Astrocyte (in vitro differentiated cells and primary cell): ENCODE results near the gene FHIP1B. TPM values are rescaled to one million over a fixed set of nuclear protein-coding genes. Genes with fewer than 3 reads are reported as not detected.
A peak's percentile ranks its signal among the peaks of the same experiment; 100 is the strongest.

Source experiments
- DNase-seq: peaks from one replicate; pipeline ENCODE4 v3.0.0-alpha.2; 2010; ENCODE audit warnings: low read depth
- FAIRE-seq: peaks from 2 replicates; lab custom pipeline; 2011; peaks lifted over from hg19 to GRCh38; lab: Jason Lieb, UNC
- H2AFZ ChIP-seq: 2 replicates; pipeline ENCODE4 v1.6.0; 2012; ENCODE audit warnings: low read depth, low read length, inconsistent platforms
- H3K27ac ChIP-seq: 2 replicates; pipeline ENCODE4 v1.5.1; 2011; ENCODE audit warnings: low read depth, low read length, inconsistent platforms
- H3K27me3 ChIP-seq: 2 replicates; pipeline ENCODE4 v1.6.0; 2011; ENCODE audit warnings: low read length, inconsistent platforms; ENCODE audit not compliant: insufficient read depth
- H3K36me3 ChIP-seq: 2 replicates; pipeline ENCODE4 v1.5.1; 2011; ENCODE audit warnings: low read length, inconsistent platforms; ENCODE audit not compliant: insufficient read depth
- H3K4me1 ChIP-seq: 2 replicates; pipeline ENCODE4 v1.5.1; 2011; ENCODE audit warnings: low read length, inconsistent platforms; ENCODE audit not compliant: insufficient read depth
- H3K4me2 ChIP-seq: 2 replicates; pipeline ENCODE4 v1.6.0; 2012; ENCODE audit warnings: low read length, inconsistent platforms
- H3K4me3 ChIP-seq: 2 replicates; pipeline ENCODE4 v1.5.1; 2011; ENCODE audit warnings: low read depth, mild to moderate bottlenecking, low read length, inconsistent platforms; ENCODE audit not compliant: insufficient read depth
- H3K79me2 ChIP-seq: 2 replicates; pipeline ENCODE4 v1.6.0; 2012; ENCODE audit warnings: mild to moderate bottlenecking, low read length, inconsistent platforms; ENCODE audit not compliant: insufficient read depth
- H3K9ac ChIP-seq: 2 replicates; pipeline ENCODE4 v1.6.0; 2012; ENCODE audit warnings: mild to moderate bottlenecking, low read length, inconsistent platforms
- H3K9me3 ChIP-seq: 2 replicates; pipeline ENCODE4 v1.5.1; 2012; ENCODE audit warnings: low read depth, mild to moderate bottlenecking, low read length, inconsistent platforms; ENCODE audit not compliant: insufficient read depth
- H4K20me1 ChIP-seq: 2 replicates; pipeline ENCODE4 v1.6.0; 2012; ENCODE audit warnings: low read length, inconsistent platforms; ENCODE audit not compliant: insufficient read depth
- H3K27ac Mint-ChIP-seq: one replicate; pipeline ENCODE4 v1.8.0; 2021; ENCODE audit warnings: mild to moderate bottlenecking, mixed read lengths; ENCODE audit not compliant: unreplicated experiment
- H3K27me3 Mint-ChIP-seq: one replicate; pipeline ENCODE4 v1.8.0; 2021; ENCODE audit warnings: low read depth, mixed read lengths; ENCODE audit not compliant: unreplicated experiment
- H3K36me3 Mint-ChIP-seq: one replicate; pipeline ENCODE4 v1.8.0; 2021; ENCODE audit warnings: low read depth, mixed read lengths; ENCODE audit not compliant: unreplicated experiment
- H3K4me1 Mint-ChIP-seq: one replicate; pipeline ENCODE4 v1.8.0; 2021; ENCODE audit warnings: low read depth, mixed read lengths; ENCODE audit not compliant: unreplicated experiment
- H3K4me3 Mint-ChIP-seq: one replicate; pipeline ENCODE4 v1.8.0; 2021; ENCODE audit warnings: mild to moderate bottlenecking, moderate library complexity, mixed read lengths; ENCODE audit not compliant: unreplicated experiment
- H3K9me3 Mint-ChIP-seq: one replicate; pipeline ENCODE4 v1.8.0; 2021; ENCODE audit warnings: mild to moderate bottlenecking, mixed read lengths; ENCODE audit not compliant: unreplicated experiment
- CTCF ChIP-seq: IDR thresholded peaks from 2 replicates; pipeline ENCODE4 v1.5.1; 2011; ENCODE audit warnings: low read depth, mild to moderate bottlenecking, inconsistent platforms, low read length, moderate library complexity; ENCODE audit not compliant: insufficient read depth
- EZH2 ChIP-seq: IDR thresholded peaks from 2 replicates; pipeline ENCODE4 v1.6.1; 2012; ENCODE audit warnings: mild to moderate bottlenecking, low read length, inconsistent platforms; ENCODE audit not compliant: insufficient read depth
- total RNA-seq: library from RNA; stranded (reverse); gene quantifications from 2 replicates; pipeline ENCODE4 v1.2.1, GENCODE V29; 2021

The FHIP1B gene
- total RNA-seq, 1 donor from 2014 or later, result 19.6 TPM

GRCh38 chr11:6219359-6219758 is 15.1 kb downstream of the FHIP1B start:
- peak; percentile 89 for DNase-seq
- Histone ChIP-seq H3K79me2 (peaks cover 2% of the 10 kb centered on the region), H3K36me3 (peaks cover 17% of the 10 kb centered on the region), H3K4me3 (no peak overlapping the region), H3K27ac (peak overlapping the region; percentile 29), H3K9ac (no peak overlapping the region), H3K4me2 (peak overlapping the region; percentile 44), H4K20me1 (peaks cover 15% of the 10 kb centered on the region), H3K9me3 (no peaks in the 10 kb centered on the region), H3K27me3 (no peaks in the 10 kb centered on the region), H2AFZ (no peak overlapping the region), H3K4me1 (peaks cover 10% of the 10 kb centered on the region)
- Mint-ChIP-seq H3K36me3 (peaks cover 26% of the 10 kb centered on the region), H3K27ac (no peak overlapping the region), H3K4me3 (no peak overlapping the region), H3K27me3 (no peaks in the 10 kb centered on the region), H3K9me3 (no peaks in the 10 kb centered on the region), H3K4me1 (peaks cover 7% of the 10 kb centered on the region)
- FAIRE-seq, result peak; percentile 70
- TF ChIP-seq EZH2, result no peak
- TF ChIP-seq CTCF, result no peak

GRCh38 chr11:6217722-6218121 is 16.7 kb downstream of the FHIP1B start:
- peaks cover 10% of the 10 kb centered on the region for H3K4me1 ChIP-seq
- no peak overlapping the region for H3K9ac ChIP-seq
- no peaks in the 10 kb centered on the region for H3K9me3 ChIP-seq
- H3K4me1 Mint-ChIP-seq, result peaks cover 7% of the 10 kb centered on the region
- FAIRE-seq, result no peak
- H2AFZ ChIP-seq, result no peak overlapping the region
- H3K36me3 ChIP-seq, result peaks cover 16% of the 10 kb centered on the region
- H3K4me2 ChIP-seq, result no peak overlapping the region
- no peaks in the 10 kb centered on the region for H3K79me2 ChIP-seq
- H3K36me3 Mint-ChIP-seq, result peaks cover 20% of the 10 kb centered on the region
- no peaks in the 10 kb centered on the region for H3K27me3 ChIP-seq
- peaks cover 12% of the 10 kb centered on the region for H4K20me1 ChIP-seq
- H3K9me3 Mint-ChIP-seq, result no peaks in the 10 kb centered on the region
- no peak overlapping the region for H3K4me3 Mint-ChIP-seq
- no peak for DNase-seq
- no peak for TF ChIP-seq EZH2
- TF ChIP-seq CTCF, result no peak
- no peak overlapping the region for H3K27ac ChIP-seq
- H3K27me3 Mint-ChIP-seq, result no peaks in the 10 kb centered on the region
- H3K27ac Mint-ChIP-seq, result no peak overlapping the region
- no peak overlapping the region for H3K4me3 ChIP-seq

- Mint-ChIP-seq H3K4me1 (peaks cover 7% of the 10 kb centered on the region), H3K36me3 (peaks cover 14% of the 10 kb centered on the region), H3K27ac (no peak overlapping the region), H3K27me3 (no peaks in the 10 kb centered on the region), H3K9me3 (no peaks in the 10 kb centered on the region), H3K4me3 (no peak overlapping the region)
- no peak overlapping the region for H3K4me2 ChIP-seq
- H3K79me2 ChIP-seq, result no peaks in the 10 kb centered on the region
- TF ChIP-seq EZH2, result no peak
- no peak for TF ChIP-seq CTCF
- H3K4me1 ChIP-seq, result peaks cover 10% of the 10 kb centered on the region
- H2AFZ ChIP-seq, result no peak overlapping the region
- DNase-seq, result no peak
- no peak overlapping the region for H3K9ac ChIP-seq
- peaks cover 12% of the 10 kb centered on the region for H4K20me1 ChIP-seq
- H3K27ac ChIP-seq, result no peak overlapping the region
- no peaks in the 10 kb centered on the region for H3K27me3 ChIP-seq
- FAIRE-seq, result no peak
- H3K36me3 ChIP-seq, result peaks cover 10% of the 10 kb centered on the region
- H3K4me3 ChIP-seq, result no peak overlapping the region
- no peaks in the 10 kb centered on the region for H3K9me3 ChIP-seq
Measured at GRCh38 chr11:6216501-6216900, 17.9 kb downstream of the FHIP1B start.
